PFSK-1 (cell line): Measurements from ENCODE around the gene TAF11L6. TPM values are rescaled to one million over a fixed set of nuclear protein-coding genes. Genes with fewer than 3 reads are reported as not detected.
"Not testable (repeated sequence)": the region's sequence is repeated elsewhere in the genome, so short reads cannot be mapped to it uniquely, and the experiment has no call there.

Source experiments
- FOXP2 ChIP-seq: optimal IDR thresholded peaks from 2 replicates; pipeline ENCODE3; 2011; ENCODE audit warnings: borderline replicate concordance, control low read depth, inconsistent platforms; ENCODE audit not compliant: insufficient read depth; ENCODE audit errors: extremely low read length, extremely low read depth
- POLR2AphosphoS5 ChIP-seq: IDR thresholded peaks from 2 replicates; pipeline ENCODE4 v1.6.1; 2012; ENCODE audit warnings: low read depth, mild to moderate bottlenecking, control low read depth, low read length, moderate library complexity
- SIN3A ChIP-seq: IDR thresholded peaks from 2 replicates; pipeline ENCODE4 v1.6.1; 2012; ENCODE audit warnings: mild to moderate bottlenecking, low read length, moderate library complexity, borderline replicate concordance; ENCODE audit not compliant: insufficient read depth
- TAF1 ChIP-seq: IDR thresholded peaks from 2 replicates; pipeline ENCODE4 v1.6.1; 2012; ENCODE audit warnings: low read length, control low read depth, borderline replicate concordance; ENCODE audit not compliant: insufficient read depth
- polyA plus RNA-seq: library from polyadenylated mRNA; unstranded; fragments of >200 nt; gene quantifications from one replicate; pipeline ENCODE4 v1.2.1, GENCODE V29; 2012; ENCODE audit warnings: low read depth, missing spikeins; ENCODE audit not compliant: insufficient read length
- TF ChIP-seq, protein P1 (sequence below), 2 experiments: IDR thresholded peaks; 2 replicates each; pipeline versions ENCODE4 v1.6.1 to v1.8.0; 2011 to 2012; ENCODE audit warnings: low read depth in 2 of 2, low read length in 2 of 2, control low read depth in 1 of 2, inconsistent platforms in 1 of 2, mild to moderate bottlenecking in 1 of 2, moderate library complexity in 1 of 2; ENCODE audit not compliant: insufficient read depth in 1 of 2

TAF11L6 gene
- polyA plus RNA-seq, result not detected

DNA sequence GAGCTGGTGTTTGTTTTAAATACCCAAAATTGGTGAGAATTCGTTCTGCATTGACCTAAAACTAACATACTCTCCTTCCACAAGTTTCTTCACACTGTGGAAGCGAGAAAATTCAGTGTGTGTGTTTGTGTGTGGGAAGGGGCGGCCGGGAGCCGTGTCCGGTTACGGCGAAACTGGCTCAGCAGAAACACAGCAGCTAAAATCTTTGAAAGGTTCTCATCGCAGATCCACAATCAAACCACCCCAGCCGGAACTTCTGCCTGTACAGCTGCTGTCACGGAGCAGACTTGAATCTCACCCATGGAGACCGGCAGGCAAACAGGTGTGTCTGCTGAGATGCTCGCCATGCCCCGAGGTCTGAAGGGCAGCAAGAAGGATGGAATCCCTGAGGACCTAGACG lies at the start of gene TAF11L6:
TSS of gene TAF11L6 (plus strand) at position 301 of the 400 bp plus-strand sequence.
- TF ChIP-seq FOXP2, POLR2AphosphoS5, SIN3A: not testable (repeated sequence)

DNA sequence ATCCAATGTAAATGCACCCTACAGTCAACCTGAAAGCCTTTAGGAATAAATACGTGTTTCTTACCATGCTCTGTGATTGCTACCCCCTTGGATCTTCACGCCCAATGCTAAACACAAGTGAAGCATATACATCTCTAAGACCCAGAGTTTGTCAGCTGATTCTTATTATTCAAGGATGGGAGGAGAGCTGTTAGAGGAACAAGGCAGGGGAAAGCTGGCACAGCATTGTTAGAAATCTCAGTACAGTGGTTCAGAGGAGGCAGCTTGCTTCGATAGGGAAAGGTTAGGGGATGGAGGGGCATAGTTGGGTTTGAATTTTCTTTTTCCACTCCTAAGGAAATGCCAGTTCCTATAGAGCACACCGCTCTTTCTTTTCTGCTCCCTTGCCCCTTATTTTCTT lies 47.1 kb upstream of the TAF11L6 start:
- no peak for TF ChIP-seq FOXP2
- TF ChIP-seq TAF1, result no peak
- TF ChIP-seq, protein P1, sequence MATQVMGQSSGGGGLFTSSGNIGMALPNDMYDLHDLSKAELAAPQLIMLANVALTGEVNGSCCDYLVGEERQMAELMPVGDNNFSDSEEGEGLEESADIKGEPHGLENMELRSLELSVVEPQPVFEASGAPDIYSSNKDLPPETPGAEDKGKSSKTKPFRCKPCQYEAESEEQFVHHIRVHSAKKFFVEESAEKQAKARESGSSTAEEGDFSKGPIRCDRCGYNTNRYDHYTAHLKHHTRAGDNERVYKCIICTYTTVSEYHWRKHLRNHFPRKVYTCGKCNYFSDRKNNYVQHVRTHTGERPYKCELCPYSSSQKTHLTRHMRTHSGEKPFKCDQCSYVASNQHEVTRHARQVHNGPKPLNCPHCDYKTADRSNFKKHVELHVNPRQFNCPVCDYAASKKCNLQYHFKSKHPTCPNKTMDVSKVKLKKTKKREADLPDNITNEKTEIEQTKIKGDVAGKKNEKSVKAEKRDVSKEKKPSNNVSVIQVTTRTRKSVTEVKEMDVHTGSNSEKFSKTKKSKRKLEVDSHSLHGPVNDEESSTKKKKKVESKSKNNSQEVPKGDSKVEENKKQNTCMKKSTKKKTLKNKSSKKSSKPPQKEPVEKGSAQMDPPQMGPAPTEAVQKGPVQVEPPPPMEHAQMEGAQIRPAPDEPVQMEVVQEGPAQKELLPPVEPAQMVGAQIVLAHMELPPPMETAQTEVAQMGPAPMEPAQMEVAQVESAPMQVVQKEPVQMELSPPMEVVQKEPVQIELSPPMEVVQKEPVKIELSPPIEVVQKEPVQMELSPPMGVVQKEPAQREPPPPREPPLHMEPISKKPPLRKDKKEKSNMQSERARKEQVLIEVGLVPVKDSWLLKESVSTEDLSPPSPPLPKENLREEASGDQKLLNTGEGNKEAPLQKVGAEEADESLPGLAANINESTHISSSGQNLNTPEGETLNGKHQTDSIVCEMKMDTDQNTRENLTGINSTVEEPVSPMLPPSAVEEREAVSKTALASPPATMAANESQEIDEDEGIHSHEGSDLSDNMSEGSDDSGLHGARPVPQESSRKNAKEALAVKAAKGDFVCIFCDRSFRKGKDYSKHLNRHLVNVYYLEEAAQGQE (IDR thresholded peaks at IDR 0.05; ENCODE audit: insufficient read depth in 1 of 2, low read depth in 2 of 2, low read length in 2 of 2), result no peak
- TF ChIP-seq SIN3A, result no peak
- no peak for TF ChIP-seq POLR2AphosphoS5

DNA sequence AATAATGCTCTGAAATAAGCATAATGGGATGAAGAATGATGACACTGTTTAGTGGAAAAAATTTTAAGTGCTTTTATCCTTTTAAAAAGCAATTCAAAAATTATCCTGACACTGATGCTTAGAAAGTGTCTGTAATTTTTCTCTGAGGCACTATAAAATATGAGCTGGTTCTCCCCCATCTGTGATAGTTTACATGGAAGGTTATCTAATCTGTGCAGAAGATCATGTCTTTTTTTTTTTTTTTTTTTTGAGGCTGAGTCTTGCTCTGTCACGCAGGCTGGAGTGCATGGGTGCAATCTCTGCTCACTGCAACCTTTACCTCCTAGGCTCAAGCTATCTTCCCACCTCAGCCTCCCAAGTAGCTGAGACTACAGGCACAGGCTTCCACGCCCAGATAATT lies 45.7 kb upstream of the TAF11L6 start:
- TF ChIP-seq POLR2AphosphoS5 (no peak), SIN3A (no peak), FOXP2 (no peak)
- TF ChIP-seq, protein P1 (IDR thresholded peaks at IDR 0.05; ENCODE audit: insufficient read depth in 1 of 2, low read depth in 2 of 2, low read length in 2 of 2), result no peak

DNA sequence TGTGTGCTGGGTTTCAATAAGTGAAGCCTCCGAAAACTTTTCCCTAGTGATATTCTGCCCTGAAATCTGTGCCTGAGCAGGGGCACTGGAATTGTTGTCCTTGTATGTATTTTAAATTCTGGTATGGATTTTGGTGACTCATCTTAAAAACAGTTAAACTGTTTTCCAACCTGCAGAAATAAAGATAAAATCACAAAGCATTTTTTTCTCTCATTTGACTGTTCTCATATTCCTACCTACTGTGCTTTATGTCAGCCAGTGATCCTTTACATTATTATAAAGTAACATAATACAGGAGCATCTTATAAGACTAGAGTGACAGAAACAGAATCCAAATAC lies 41.3 kb upstream of the TAF11L6 start:
- TF ChIP-seq TAF1 (no peak), POLR2AphosphoS5 (no peak)

DNA sequence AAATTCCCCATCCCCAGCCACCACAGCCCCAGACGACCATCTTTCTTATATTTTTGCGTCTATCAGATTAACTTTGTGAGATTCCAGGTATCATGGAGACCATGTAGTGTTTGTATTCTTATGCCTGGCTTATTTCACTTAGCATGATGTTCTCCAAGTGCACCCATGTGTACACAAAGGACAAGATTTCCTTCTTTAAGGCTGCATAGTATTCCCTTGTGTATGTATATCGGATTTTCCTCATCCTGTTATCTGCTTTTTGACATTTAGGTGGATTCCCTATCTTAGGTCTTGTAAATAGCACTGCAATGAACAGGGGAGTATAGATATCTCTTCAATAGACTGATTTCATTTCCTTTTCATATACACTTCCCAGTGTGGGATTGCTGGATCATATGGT lies 35.7 kb upstream of the TAF11L6 start:
- TF ChIP-seq FOXP2 (no peak), SIN3A (no peak)
- TF ChIP-seq, protein P1 (IDR thresholded peaks at IDR 0.05; ENCODE audit: insufficient read depth in 1 of 2, low read depth in 2 of 2, low read length in 2 of 2), result no peak

DNA sequence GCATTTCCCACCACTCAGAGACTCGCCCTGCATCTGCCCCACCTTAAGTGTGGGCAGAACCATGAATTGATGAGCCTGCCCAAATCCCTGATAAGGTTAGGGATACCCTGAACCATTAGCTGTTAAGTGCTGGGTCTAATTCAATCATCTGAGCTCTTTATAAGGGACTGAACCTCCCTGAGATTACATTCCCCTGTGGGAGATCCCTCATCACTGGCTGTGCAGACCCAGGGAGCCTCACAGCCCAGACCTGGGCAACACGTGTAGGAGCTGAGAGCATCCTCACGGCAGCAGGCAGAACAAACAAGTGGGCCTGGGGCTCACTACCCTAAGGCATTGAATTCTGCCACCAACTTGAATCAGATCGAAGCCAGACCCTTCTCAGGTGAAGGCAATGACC lies 31.0 kb upstream of the TAF11L6 start:
- TF ChIP-seq POLR2AphosphoS5 (no peak), SIN3A (no peak), FOXP2 (no peak), TAF1 (no peak)
- TF ChIP-seq, protein P1 (IDR thresholded peaks at IDR 0.05; ENCODE audit: insufficient read depth in 1 of 2, low read depth in 2 of 2, low read length in 2 of 2), result no peak
